NCI-H2196 (cell line): ENCODE data around the gene SLC30A2.

Source experiments
- DNase-seq: peaks from one replicate; lab custom pipeline; 2025; ENCODE audit not compliant: unreplicated experiment; lab: John Stamatoyannopoulos, UW

The SLC30A2 gene

DNA sequence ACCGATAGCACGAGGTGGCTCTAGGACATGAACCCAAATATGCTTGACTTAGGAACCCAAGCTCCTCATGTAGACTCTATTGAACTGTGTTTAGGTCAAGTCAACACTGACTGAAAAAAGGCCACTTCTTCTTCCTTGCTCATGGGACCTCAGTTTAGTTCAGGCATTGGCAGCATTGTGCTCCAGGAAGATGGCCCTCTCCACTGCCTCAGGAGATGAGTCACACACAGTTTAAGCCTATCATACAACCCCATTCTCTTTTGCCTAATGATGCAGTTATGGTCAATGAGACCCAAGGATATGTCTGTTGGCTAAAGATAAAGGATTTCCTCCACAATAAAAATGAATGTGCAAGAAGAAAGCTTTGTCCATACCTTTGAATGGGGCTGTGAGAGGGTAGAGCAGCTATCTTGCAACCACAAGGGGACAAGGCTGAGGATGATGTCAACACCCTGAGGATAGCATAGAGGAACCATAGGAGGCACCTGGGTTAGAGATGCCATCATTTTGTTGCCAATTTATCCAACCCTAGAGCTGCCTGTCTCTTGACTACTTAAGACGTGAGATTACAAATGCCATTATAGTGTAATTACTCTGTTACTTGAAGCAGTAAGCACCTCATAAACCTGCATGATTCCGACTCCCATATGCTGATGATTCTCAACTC, 24.5 kb upstream of the SLC30A2 start:
- no peak for DNase-seq

DNA sequence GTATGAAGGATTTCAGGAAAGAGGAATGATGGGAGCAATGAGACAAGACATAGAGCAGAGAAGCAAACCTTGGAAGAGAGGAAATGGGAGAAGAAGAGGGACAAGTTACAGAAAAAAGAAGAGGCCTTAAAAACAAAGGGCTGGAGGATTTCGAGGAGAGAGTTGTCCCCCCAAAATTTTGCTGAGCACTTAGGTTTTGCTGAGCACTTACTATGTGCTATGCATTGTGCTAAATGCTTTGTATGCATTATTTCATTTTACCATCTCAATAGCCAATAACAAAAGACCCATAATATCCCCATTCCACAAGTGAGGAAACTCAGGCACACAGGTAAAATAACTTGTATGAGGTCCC, 24.0 kb upstream of the SLC30A2 start:
- DNase-seq = no peak

DNA sequence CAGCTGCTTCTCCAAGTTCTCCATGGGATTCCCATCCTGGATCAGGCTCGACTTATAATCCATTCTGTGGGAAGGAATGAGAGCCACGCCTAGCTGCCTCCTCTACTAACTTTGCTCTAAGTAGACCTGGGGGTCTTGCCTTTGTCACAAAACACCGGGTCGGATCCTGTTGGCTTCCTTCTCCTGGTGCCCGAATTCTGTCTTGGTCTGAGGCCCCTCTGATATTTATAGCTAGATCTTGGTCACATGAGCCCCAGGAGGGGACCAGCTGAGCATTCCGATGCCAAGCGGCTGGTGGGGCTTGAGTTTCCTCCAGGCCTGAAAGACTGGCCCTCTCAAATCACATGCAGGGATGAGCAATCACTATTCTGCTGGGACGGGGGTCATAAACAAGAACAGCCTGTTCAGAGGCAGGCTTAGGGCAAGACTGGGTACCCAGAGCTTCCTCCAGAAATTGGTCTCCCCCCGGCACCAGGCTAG, 21.6 kb upstream of the SLC30A2 start, which contains the start of gene TRIM63:
TSS of gene TRIM63 (minus strand) at position 199 of the 480 bp plus-strand sequence. CDS start at position 63, 136 bp downstream.
- no peak for DNase-seq

DNA sequence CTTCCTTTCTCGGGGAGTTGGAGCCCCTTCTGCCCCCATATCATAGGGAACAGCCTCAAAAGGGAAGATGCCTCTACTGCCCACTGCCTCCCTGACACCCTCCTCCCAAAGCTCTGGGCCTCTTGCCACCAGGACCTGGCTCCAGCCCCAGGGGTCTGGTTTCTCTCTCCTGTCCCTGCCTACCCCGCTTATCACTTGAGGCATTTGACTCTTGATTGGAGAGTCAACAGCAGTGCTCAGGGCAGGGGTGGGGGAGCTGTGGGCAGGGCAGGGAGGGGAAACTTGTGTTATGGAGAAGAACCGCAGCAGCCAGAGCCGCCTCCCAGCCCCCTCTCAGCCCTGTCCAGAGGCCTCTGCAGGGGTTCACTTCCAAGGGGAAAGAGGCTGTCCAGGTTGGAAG, 20.9 kb upstream of the SLC30A2 start:
- DNase-seq = no peak

DNA sequence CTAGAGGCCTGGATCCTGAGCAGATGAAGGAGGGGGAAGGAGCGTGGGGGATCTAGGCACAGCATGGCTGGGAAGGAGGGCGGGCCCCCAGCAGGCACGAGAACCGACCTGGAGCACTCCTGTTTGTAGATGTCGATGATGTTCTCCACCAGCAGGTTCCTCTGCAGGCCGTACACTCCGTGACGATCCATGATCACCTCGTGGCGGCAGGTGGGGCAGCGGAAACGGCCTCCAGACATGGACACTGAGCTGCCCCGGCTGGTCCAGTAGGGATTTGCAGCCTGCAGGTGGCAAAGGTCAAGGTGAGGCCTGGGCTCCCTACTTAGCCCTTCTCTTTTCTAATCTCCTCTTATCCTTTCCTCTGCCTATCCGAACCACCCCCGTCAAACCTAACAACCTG, 20.2 kb upstream of the SLC30A2 start:
- DNase-seq = no peak

DNA sequence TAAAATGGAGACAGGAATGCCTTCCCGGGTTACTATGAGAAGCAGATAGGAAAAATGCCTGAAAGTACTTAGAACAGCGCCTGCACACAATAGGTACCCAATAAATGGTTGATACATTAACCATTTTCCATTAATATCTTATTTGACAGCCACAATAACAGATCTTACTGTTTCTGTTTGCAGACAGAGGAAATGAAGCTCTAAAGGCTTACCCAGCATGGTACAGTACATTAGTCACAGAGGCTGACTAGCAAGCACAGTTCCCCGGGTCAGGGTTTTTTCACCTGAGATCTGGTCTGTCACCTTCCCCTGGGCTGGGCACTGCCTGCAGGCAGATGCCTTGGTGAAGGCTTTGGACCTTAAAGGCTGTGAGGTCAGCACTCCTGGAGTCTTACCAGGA, 18.6 kb upstream of the SLC30A2 start:
- DNase-seq = no peak

DNA sequence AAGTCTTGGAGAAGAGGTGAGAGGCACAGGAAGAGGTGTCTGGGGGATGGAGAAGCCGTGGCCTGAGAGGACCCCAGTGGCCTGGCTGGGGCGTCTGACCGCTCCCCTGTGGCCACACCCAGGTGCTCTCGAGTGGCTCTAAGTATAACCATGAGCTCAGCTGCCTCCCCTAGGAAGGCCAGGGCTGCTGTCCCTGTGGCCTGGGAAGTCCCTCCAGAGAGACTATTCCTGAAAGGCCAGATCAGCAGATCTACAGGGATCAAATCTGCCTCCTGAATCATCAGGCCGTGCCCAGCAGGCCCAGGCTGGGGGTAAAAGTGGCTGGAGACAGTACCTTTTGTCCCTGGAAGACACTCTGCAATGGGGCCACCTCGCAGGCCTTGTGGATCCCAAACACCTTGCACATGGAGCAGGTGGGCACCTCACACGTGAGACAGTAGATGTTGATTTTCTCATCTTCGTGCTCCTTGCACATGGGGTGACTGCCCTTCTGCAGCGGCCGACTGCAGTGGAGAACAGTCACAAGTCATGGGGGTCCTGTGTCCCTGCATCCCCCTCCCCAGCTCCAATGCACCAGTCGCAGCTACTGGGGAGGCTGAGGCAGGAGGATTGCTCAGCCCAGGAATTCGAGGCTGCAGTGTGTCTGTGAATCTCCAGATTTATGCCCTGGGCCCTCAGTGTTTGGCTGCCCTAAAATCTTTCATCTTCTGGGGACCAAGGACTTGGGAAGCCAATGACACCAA, 15.1 kb upstream of the SLC30A2 start:
- DNase-seq = no peak

DNA sequence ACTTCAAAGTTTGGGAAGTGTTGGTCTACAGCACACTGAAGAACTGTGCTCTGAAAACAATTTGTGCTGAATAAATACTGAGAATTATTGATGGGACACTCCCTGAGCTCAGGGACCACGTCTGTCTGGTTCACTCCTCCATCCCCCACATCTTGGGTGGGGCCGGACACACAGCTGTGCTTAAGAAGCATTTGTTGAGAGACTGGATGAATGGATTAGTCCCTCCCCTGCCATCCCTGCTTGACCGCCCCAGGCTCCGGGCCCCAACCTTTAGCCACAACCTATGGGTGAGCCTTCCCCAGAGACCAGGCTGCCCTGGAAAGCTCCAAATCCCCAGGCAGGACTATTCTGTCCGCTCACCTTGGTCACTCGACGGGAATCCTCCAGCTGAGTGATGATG, 14.0 kb upstream of the SLC30A2 start:
- DNase-seq = no peak

DNA sequence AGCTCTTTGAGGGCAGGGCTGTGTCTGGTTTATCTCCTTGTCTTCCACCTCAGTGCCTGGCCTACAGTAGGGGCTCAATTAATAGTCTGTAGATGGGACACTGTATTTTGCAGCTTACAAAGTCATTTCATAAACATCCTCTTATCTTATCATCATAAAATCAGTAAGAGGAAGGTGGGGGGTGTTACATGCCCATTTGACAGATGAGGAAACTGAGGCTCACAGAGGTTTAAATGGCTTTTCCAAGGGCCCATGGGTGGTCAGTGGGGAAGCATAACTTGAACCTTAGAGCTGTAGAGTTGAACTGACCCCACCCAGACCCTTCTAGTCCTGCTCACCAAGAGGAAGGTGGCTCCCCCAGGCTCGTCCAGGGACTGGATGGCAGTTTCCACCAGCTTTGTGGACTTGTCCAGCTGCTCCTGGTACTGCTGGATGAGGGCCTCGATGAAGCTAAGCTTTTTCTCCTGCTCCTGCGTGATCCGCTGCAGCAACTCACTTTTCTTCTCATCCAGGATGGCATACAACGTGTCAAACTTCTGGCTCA, 12.2 kb upstream of the SLC30A2 start:
- DNase-seq = no peak

DNA sequence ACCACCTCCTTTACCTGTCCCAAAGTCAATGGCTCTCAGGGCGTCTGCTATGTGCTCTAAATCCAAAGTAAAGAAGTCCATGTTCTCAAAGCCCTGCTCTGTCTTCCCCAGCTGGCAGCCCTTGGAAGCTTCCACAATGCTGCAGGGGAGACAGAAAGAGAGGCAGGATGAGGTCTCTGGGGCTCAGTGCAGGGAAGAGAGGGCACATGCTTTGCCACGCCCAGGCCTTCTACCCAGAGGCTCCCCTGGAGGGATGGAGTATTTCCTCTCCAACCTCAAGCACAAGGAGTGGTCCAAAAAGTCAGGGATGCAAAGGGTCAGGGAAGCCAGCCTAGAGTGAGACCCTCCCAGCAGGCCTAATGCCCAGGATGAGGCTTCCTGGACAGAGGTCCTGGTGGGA, 11.3 kb upstream of the SLC30A2 start:
- DNase-seq = no peak

DNA sequence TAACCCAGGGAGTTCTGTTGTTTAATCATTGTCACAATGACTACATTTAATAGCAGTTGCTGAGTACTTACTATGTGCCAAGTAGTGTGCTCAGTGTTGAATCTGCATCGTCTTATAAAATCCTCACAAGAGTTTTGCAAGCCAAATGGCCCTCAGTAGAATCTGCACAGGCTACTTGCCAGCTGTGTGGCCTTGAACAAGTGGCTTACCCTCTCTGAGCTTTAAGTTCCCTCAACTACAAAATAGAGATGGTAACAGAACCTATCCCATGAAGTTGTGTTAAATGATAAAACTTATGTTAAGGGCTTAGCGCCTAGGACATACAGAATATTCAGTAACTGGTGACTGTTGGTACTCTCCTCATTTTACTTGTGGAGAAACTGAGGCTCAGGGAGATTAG, 9.1 kb upstream of the SLC30A2 start:
- no peak for DNase-seq

DNA sequence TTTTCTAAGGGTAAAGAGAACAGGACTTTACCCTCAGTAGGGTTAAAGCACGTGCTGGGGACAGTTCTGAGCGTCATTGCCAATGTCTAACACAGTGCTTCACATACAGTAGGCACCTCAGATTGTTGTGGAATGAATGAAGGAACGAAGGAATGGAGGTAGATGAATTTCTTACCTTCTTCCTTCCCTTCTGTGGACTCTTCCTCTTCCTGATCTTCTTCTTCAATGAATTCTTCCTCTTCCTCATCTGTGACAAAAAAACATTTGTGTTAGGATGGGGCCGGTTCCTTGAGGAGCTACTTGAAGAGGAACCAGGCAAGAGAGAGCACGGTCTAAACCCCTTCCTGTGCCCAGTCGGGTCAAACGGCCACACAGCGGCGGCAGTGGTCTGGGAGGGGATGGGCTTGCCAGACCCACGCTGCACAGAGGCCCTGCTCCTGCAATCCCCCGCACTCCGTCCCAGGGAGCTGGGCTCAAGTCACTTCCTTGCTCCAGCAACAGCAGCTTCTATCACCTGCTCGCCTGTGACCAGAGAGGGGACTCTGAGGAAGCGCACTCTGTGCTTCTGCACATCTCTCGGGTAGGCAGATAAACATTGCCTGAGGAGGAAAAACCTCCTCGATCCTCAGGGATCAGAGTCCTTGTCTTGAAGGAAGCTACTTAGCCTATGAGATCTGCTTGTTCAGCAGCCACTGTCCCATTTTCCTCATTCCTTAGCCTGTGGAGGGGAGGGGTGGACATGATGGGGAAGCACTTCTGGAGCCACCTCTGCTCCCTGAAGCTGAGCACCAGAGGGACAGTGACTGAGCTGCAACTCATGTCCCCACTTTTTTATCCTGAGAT, 8.0 kb upstream of the SLC30A2 start:
- no peak for DNase-seq

DNA sequence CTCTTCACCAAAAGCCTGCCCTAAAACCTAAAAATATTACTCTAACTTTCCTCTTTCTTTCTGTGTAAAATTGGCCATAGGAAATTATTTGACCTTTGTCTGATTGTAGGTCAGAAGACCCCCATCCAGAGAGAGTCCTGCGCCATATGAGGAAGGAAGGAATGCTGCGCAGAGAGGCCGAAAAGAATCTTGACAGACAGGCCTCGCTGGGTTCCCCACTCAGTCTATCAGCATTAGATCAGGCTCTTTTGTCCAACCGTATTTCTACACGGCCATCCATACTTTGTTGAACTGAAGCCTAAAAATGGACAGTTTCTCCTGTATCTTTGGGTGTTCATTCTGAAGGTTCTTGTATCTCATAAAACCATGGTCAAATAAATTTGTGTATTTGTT, 4.3 kb upstream of the SLC30A2 start:
- no peak for DNase-seq

DNA sequence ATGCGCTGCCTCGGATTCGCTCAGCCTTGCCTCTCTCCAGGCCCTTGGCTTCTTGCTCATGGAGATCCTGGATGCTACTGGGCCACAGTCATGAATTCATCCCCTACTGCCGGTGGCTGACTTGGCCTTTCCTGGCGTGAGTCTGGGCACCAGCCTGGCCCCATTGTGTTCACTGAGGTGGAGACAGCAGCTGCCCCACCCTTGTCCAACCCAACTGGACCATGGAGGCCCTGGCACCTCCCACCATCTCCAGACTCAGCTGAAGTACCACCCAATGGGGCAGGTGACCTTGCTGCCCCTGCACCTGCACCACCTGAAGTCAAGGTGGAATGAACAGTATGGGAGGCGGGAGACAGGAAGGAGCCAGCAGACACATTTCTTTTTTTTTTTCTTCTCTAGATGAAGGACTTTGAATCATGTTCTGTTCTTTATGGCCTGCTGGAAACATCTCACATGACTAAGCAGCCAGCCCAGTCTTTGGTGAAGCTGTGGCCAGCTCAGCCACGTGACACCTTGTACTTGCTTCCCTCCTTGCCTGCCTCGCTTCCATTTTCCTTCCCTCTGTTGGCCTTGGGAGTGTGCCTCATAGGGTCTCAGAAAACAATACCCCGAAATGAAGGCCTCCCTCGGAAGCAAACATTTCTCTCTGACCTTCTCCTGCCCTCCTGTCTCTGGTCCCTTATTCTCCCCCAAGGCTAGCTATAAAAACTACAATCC, 3.8 kb upstream of the SLC30A2 start:
- DNase-seq = no peak

DNA sequence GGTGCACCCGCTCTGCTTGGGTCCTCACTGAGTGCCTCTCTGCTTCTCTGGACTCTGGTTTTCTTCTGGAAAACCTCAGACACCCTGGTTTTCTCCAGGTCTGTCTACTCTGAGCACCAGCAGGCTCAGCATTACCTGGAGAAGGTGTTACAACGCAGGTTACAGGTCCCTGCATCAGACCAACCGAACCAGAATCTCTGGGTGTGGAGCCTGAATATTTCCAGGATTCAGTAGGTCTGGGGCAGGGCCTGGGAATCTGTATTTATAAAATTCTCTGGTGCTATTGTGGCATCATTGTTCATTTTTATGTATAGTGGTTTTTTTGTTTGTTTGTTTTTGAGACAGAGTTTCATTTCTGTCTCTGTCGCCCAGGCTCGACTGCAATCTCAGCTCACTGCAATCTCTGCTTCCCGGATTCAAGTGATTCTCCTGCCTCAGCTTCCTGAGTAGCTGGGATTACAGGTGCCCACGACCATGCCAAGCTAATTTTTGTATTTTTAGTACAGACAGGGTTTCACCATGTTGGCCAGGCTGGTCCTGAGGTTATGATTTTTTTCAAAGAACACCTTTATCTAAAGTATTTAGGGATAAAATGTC, 1.5 kb upstream of the SLC30A2 start:
- no peak for DNase-seq

DNA sequence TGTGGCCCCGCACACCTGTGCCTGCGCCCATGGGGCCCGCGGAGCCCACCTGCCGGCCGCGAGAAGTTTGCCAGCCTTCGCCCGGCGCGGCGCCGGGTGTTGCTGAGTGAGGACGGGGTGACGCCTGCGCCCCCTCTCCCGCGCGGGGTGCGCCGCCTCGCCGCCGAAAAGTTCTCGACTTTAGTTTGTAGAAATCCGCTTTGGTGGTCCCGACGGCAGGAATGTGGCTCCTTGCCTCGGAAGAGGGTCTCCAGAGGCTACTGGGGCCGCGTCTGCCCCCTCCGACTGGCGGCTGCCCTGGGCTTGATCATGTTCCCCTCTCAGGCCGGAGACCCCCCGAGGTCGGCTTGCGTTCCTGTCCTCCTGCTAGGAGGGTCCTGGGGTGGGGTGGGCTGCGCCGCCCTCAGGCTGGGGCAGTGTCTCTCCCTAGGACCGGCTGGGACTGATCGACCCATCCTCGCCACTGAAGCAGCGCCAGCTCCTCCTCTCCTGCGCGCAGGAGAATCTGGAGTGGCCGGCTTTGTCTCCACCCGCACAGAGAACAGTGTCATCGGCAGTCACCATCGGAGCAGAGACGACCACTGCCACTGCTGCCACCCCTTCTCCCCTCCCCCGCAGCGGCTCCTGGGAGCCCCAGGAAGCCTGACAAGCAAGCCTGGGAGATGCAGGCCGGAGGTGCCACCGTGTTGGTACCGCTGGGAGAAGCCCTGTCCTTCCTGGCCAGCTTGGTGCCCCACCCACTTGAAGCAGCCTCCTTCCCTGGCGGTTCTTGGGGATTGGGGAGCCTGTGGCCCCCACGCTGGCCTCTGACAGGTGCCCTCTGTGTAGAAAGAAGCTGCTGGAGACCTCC, 553 bp upstream of the SLC30A2 start:
- DNase-seq = no peak

DNA sequence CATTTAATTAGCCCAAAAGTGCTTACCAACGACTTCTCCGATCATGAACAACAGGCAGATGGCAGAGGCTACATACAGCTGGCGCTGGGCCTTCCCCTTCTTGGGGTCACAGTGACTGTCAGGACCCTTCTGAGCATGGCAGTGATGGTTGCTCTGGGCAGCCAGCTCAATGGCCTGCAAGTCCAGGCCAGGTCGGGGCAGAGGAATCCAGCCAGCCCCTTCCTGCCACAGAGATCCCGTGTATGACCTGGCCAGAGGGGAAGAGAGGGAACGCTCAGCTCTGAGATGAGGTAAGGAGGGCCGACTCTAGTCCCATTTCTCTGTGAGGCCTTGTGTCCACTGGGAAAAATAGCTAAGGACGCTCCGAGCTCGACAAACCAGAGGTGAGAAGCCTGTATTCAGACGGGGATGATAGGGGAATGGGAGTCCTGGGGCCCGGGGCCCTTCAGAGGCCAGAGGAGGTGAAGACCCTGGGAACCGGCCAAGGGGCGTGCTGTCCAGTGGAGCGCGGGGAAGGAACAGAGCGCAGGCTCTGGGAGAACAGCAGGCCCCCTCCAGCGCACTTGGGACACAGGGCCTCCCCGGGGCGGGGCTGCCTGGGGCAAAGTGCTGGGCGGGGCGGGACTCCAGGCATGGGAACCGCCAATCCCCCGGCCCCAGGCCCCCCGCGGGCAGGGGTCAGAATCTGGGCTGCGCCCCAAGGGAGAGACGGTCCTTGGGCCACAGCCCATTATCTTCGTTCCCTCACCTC, 772 bp downstream of the SLC30A2 start:
- DNase-seq = no peak

DNA sequence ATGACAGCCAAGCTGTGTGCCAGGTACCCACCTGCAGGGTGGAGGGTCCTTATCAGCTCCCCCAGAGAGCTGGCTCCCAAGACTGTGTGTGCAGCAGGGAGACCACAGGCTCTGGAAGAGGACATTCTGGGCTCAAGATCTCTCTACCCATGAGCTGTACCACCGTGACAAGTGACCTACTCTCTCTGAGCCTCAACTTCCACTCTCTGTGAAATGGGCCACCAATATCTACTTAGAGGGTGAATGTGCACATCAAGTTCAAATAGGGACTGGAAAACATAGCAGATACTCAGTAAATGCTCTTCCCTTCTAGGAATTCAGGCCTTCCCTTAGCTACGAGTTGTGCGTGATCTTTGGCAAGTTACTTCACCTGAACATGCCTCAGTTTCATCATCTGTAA, 1.5 kb downstream of the SLC30A2 start:
- no peak for DNase-seq

DNA sequence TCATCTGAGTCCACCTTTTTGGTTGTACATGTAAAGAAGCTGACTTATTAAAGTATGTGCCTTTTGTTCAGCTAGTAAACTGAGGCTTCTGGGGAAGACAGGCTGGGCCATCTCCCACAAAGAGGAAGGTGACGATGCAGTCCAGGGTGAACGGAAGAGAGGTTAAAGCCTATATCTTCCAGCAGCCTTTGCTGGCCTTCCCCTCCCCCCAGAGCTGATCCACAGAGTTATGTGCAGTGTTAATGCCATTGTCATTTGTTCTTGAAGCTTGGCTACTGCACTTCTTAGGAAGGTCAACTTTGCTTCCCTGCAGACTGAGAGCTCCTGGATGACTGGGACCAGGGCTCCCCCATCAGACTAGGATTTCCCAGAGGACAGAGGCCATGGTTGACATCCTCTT, 2.2 kb downstream of the SLC30A2 start:
- no peak for DNase-seq
